Measurements from ENCODE around the gene SUCLG1. TPM values are rescaled to one million over a fixed set of nuclear protein-coding genes. Genes with fewer than 3 reads are reported as not detected.
A peak's percentile ranks its signal among the peaks of the same experiment; 100 is the strongest.

The SUCLG1 gene
- total and polyA plus RNA-seq, 2 experiments from 2014 or later: 164 to 168 TPM

DNA sequence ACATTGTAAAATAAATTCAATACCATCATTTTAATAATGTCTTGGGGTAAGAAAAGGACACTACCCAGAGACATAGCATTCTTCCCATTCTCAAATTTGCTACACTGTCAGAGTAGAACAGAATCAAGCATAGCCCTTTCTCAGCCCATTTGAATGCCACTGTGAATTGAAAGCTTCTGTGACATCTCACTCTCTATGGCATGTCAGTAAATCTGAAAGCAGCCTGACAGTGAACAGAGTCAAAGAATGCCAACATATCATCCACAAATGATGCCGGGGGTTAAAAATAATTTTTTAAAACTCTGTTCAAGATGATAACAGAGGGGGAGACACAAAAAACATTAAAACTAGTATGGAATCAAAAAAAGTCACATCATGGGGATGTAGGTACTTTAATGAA lies 17.6 kb downstream of the SUCLG1 start:
- Histone ChIP-seq H3K27me3 (no peaks in the 10 kb centered on the region), H3K79me2 (peaks cover 29% of the 10 kb centered on the region), H3K4me2 (no peak overlapping the region), H3K4me1 (ENCODE audit: insufficient read depth) (no peaks in the 10 kb centered on the region), H3K36me3 (replicated peaks; ENCODE audit: insufficient read depth, low read depth) (no peaks in the 10 kb centered on the region), H3K9me3 (ENCODE audit: low read depth) (no peaks in the 10 kb centered on the region), H3K27ac (no peak overlapping the region), H2AFZ (no peak overlapping the region), H4K20me1 (ENCODE audit: insufficient read depth, poor library complexity, severe bottlenecking) (no peaks in the 10 kb centered on the region), H3K9me2 (replicated peaks; ENCODE audit: insufficient read depth) (no peaks in the 10 kb centered on the region), H3K4me3 (no peak overlapping the region)
- WGBS (ENCODE audit: low lambda C conversion rate, missing lambda C conversion rate): 96% methylated on average over 1 of the region's 1 CpG
- DNase-seq (ENCODE audit: low spot score): no peak
- TF ChIP-seq, protein P1, sequence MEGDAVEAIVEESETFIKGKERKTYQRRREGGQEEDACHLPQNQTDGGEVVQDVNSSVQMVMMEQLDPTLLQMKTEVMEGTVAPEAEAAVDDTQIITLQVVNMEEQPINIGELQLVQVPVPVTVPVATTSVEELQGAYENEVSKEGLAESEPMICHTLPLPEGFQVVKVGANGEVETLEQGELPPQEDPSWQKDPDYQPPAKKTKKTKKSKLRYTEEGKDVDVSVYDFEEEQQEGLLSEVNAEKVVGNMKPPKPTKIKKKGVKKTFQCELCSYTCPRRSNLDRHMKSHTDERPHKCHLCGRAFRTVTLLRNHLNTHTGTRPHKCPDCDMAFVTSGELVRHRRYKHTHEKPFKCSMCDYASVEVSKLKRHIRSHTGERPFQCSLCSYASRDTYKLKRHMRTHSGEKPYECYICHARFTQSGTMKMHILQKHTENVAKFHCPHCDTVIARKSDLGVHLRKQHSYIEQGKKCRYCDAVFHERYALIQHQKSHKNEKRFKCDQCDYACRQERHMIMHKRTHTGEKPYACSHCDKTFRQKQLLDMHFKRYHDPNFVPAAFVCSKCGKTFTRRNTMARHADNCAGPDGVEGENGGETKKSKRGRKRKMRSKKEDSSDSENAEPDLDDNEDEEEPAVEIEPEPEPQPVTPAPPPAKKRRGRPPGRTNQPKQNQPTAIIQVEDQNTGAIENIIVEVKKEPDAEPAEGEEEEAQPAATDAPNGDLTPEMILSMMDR (IDR thresholded peaks at IDR 0.05; ENCODE audit: poor library complexity): no peak
- TF ChIP-seq EZH2 (IDR thresholded peaks at IDR 0.05; ENCODE audit: borderline replicate concordance) (no peak), EZH2phosphoT487 (IDR thresholded peaks at IDR 0.05; ENCODE audit: low read depth, severe bottlenecking, unreplicated experiment) (no peak)

DNA sequence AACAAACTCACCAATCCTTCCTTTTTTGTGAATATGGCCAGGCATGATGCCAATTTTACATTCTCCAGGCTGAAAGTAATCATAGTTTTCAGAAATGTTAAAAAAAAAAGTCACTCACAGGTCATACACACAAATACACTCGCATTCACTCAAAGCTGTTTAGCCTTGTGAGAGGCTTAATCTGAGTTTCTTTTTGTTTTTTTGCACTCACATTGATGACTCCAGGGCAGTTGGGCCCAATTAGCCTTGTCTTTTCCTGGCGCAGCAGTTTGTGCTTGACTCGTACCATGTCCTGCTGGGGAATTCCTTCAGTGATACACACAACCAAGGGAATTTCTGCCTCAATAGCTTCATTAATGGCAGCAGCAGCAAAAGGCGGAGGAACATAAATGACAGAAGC lies 18.0 kb downstream of the SUCLG1 start:
- Histone ChIP-seq H3K27me3 (no peaks in the 10 kb centered on the region), H2AFZ (no peak overlapping the region), H3K27ac (no peak overlapping the region), H3K4me3 (no peak overlapping the region), H3K9me2 (replicated peaks; ENCODE audit: insufficient read depth) (no peaks in the 10 kb centered on the region), H3K9me3 (ENCODE audit: low read depth) (no peaks in the 10 kb centered on the region), H3K36me3 (replicated peaks; ENCODE audit: insufficient read depth, low read depth) (no peaks in the 10 kb centered on the region), H3K79me2 (peaks cover 25% of the 10 kb centered on the region), H3K4me1 (ENCODE audit: insufficient read depth) (no peaks in the 10 kb centered on the region), H4K20me1 (ENCODE audit: insufficient read depth, poor library complexity, severe bottlenecking) (no peaks in the 10 kb centered on the region), H3K4me2 (no peak overlapping the region)
- TF ChIP-seq EZH2phosphoT487 (IDR thresholded peaks at IDR 0.05; ENCODE audit: low read depth, severe bottlenecking, unreplicated experiment) (no peak), EZH2 (IDR thresholded peaks at IDR 0.05; ENCODE audit: borderline replicate concordance) (no peak)
- TF ChIP-seq, protein P1 (IDR thresholded peaks at IDR 0.05; ENCODE audit: poor library complexity): no peak
- WGBS (ENCODE audit: low lambda C conversion rate, missing lambda C conversion rate): 89% methylated on average over 4 of the region's 4 CpGs
- DNase-seq (ENCODE audit: low spot score): no peak

DNA sequence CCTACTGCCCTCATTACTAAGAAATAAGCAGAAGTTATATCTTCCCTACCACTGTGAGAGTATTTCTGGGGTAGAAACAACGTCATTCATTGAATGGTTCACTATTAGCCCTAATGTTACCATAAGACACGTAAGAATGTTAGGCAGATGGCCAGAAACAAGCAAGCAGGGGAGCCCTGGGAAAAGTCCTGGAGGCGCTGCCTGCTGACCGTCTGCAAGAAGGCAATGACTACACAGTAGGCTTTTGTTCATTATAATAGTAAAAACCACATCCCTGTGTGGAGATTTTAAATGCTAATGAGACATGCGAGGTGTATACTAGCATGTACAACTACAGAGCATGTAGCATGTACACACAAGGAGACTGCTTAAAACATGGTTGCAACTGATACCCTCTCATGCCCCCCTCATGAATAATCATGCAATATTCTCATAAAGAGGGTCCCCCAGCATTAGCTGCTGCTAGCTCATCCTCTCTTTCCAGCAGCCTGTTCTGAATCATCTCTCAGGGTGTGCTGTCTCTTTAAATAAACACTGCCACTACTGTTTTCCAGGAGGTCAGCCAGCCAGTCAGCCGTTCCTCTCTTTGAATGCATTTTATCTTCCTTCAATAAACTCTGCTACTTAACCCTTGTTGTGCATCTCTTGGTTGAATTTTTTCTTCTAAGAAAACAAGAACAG lies 23.6 kb downstream of the SUCLG1 start:
- peak overlapping the region; percentile 28 for H3K4me2 ChIP-seq
- H3K27me3 ChIP-seq: no peaks in the 10 kb centered on the region
- 62% methylated on average over 6 of the region's 6 CpGs for WGBS (ENCODE audit: low lambda C conversion rate, missing lambda C conversion rate)

More for the DNA sequence above, 23.6 kb downstream of the SUCLG1 start:
- Histone ChIP-seq H3K4me1 (ENCODE audit: insufficient read depth) (peaks cover 4% of the 10 kb centered on the region), H4K20me1 (ENCODE audit: insufficient read depth, poor library complexity, severe bottlenecking) (no peaks in the 10 kb centered on the region), H3K27ac (peak overlapping the region; percentile 60), H3K4me3 (no peak overlapping the region), H3K36me3 (replicated peaks; ENCODE audit: insufficient read depth, low read depth) (no peaks in the 10 kb centered on the region), H3K9me3 (ENCODE audit: low read depth) (no peaks in the 10 kb centered on the region), H3K79me2 (peaks cover 7% of the 10 kb centered on the region), H3K9me2 (replicated peaks; ENCODE audit: insufficient read depth) (no peaks in the 10 kb centered on the region), H2AFZ (no peak overlapping the region)
- peak; percentile 37 for DNase-seq (ENCODE audit: low spot score)
- no peak for TF ChIP-seq EZH2phosphoT487 (IDR thresholded peaks at IDR 0.05; ENCODE audit: low read depth, severe bottlenecking, unreplicated experiment)
- TF ChIP-seq EZH2 (IDR thresholded peaks at IDR 0.05; ENCODE audit: borderline replicate concordance): no peak
- TF ChIP-seq, protein P1 (IDR thresholded peaks at IDR 0.05; ENCODE audit: poor library complexity): no peak
